ENCODE results near the gene COG4.

- TF ChIP-seq CTCF (IDR thresholded peaks at IDR 0.05 in 8 of 11, conservative IDR thresholded peaks at IDR 0.05 in 3 of 11) (no peak), POLR2A (IDR thresholded peaks at IDR 0.05) (no peak), POLR2AphosphoS5 (IDR thresholded peaks at IDR 0.05) (no peak)
Observed at GRCh38 chr16:70572050-70572925, 48.9 kb upstream of the COG4 start.
